Osteoblast (primary cell): ENCODE data around the gene FBLIM1. TPM values are rescaled to one million over a fixed set of nuclear protein-coding genes. Genes with fewer than 3 reads are reported as not detected.

Source experiments
- DNase-seq: peaks from one replicate; pipeline ENCODE4 v3.0.0; 2011; ENCODE audit warnings: low spot score, mixed read lengths; ENCODE audit not compliant: insufficient read length; ENCODE audit errors: missing footprints
- H2AFZ ChIP-seq: 2 replicates; pipeline ENCODE4 v1.6.0; 2011; ENCODE audit warnings: mild to moderate bottlenecking, low read length
- H3K27ac ChIP-seq: 2 replicates; pipeline ENCODE4 v1.5.1; 2011; ENCODE audit warnings: mild to moderate bottlenecking, low read depth, low read length, moderate library complexity
- H3K27me3 ChIP-seq: 2 replicates; pipeline ENCODE4 v1.6.0; 2012; ENCODE audit warnings: mild to moderate bottlenecking, control low read depth, inconsistent platforms, low read length, moderate library complexity; ENCODE audit not compliant: insufficient read depth
- H3K36me3 ChIP-seq: 2 replicates; pipeline ENCODE4 v1.5.1; 2011; ENCODE audit warnings: mild to moderate bottlenecking, low read length, control low read depth, moderate library complexity; ENCODE audit not compliant: insufficient read depth
- H3K4me1 ChIP-seq: 2 replicates; pipeline ENCODE4 v1.5.1; 2011; ENCODE audit warnings: mild to moderate bottlenecking, low read length, control low read depth, moderate library complexity; ENCODE audit not compliant: insufficient read depth
- H3K4me2 ChIP-seq: 2 replicates; pipeline ENCODE4 v1.6.0; 2011; ENCODE audit warnings: mild to moderate bottlenecking, low read length; ENCODE audit not compliant: insufficient read depth
- H3K4me3 ChIP-seq: fragments of 200-600 bp; sonication (generic); 3 replicates; pipeline ENCODE4 v1.5.1; 2012; ENCODE audit warnings: mild to moderate bottlenecking, low read length, inconsistent platforms; ENCODE audit not compliant: insufficient read depth
- H3K79me2 ChIP-seq: 2 replicates; pipeline ENCODE4 v1.6.0; 2012; ENCODE audit warnings: mild to moderate bottlenecking, low read length, control low read depth, inconsistent platforms; ENCODE audit not compliant: insufficient read depth
- H3K9me3 ChIP-seq: 2 replicates; pipeline ENCODE4 v1.5.1; 2011; ENCODE audit warnings: low read depth, low read length, control low read depth
- H4K20me1 ChIP-seq: 2 replicates; pipeline ENCODE4 v1.6.0; 2012; ENCODE audit warnings: mild to moderate bottlenecking, low read length, control low read depth; ENCODE audit not compliant: insufficient read depth
- CTCF ChIP-seq: IDR thresholded peaks from 2 replicates; pipeline ENCODE4 v1.5.1; 2011; ENCODE audit warnings: mild to moderate bottlenecking, low read depth, low read length, moderate library complexity; ENCODE audit errors: extremely low read depth
- total RNA-seq: library from RNA; depleted of rRNA; stranded (reverse); fragments of >200 nt; gene quantifications from 2 replicates; pipeline ENCODE4 v1.2.3, GENCODE V29; 2012

The FBLIM1 gene
- total RNA-seq, 1 donor, result 121 TPM

DNA sequence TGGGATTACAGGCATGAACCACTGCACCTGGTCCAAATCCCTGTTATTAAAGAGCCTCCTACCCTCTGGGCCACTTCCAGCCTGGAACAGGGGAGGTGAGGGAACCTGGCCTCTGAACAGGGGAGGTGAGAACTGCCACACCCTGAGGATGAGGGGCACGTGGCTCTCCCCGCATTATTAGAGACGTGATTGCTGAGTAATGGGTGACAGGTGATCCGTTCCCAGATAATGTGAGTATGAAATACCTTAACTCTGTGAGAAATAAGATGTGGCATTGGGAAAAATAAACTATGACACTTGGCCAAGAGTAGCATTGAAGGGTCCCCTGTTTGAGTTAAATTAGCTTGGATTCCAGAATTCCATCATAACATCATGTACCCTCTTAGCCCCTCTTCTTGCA is 36.2 kb upstream of the FBLIM1 start:
- Histone ChIP-seq H3K79me2 (peaks cover 4% of the 10 kb centered on the region), H3K27me3 (no peaks in the 10 kb centered on the region), H3K4me1 (no peaks in the 10 kb centered on the region), H2AFZ (no peak overlapping the region), H3K36me3 (peaks cover 65% of the 10 kb centered on the region), H3K9me3 (no peaks in the 10 kb centered on the region), H4K20me1 (no peaks in the 10 kb centered on the region), H3K4me2 (no peak overlapping the region), H3K4me3 (no peak overlapping the region), H3K27ac (no peak overlapping the region)
- no peak for TF ChIP-seq CTCF
- DNase-seq, result peak; percentile 63

DNA sequence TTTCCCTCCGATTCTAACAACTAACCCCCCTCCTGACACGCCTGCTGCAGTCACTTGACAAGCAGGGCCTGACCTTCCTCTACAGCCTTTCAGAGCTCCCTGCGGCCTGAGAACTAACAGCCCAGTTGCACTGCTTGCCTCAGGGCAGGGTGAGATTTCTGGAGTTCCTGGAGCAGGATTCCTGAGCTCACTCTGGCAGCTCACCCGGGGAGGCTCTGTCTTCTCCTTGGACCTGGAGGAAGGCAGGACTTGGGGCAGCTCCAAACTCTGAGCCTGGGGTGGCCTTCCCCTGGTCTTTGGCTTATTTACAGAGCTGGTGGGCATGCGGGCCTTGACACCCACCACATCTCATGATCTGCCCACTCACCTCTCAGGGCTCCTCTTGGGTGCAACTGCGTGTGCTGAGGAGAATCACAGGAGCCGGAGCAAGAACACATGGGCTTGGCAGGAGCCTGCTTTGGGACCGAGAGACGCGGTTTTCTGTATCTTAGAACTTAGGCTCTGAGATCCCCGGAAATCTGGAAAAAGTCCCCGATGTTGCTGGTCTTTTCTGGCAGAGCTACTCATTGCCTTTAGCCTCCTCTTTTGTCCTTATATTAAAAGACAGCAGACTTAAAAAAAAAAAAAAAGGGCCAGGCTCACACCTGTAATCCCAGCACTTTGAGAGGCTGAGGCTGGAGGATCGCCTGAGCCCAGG is 35.6 kb upstream of the FBLIM1 start:
- H2AFZ ChIP-seq, result no peak overlapping the region
- H3K9me3 ChIP-seq, result no peaks in the 10 kb centered on the region
- peaks cover 1% of the 10 kb centered on the region for H3K79me2 ChIP-seq
- H3K27me3 ChIP-seq, result no peaks in the 10 kb centered on the region
- no peak overlapping the region for H3K4me2 ChIP-seq
- H3K4me1 ChIP-seq, result no peaks in the 10 kb centered on the region
- no peak overlapping the region for H3K27ac ChIP-seq
- H3K36me3 ChIP-seq, result peaks cover 65% of the 10 kb centered on the region
- H3K4me3 ChIP-seq, result no peak overlapping the region
- peak; percentile 73 for DNase-seq
- H4K20me1 ChIP-seq, result no peaks in the 10 kb centered on the region
- no peak for TF ChIP-seq CTCF

DNA sequence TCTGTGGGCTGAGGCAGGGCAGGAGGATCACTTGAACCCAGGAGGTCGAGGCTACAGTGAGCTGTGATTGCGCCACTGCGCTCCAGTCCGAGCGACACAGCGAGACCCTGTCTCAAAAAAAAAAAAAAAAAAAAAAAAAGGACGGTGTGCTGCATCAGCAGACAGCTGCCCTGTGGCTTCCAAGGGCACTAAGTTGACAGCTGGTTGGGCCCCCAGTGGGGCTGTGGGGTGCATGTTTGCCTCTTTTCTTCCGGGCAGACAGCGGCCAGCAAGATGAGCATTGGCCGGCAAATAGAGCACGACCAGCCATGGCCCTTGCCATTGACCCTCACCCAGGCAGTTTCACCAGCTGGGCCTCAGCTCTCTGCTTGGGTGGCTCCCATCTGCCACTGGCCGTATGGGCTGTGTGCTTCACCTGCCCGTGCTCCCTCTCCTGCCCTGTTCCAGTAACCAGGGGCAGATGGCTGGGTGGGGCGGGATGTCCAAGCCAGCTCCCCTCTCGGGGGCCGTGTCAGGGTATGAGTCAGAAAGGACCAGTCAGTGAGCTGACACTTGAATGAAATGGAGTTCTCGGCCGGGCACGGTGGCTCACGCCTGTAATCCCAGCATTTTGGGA is 34.9 kb upstream of the FBLIM1 start:
- H4K20me1 ChIP-seq, result no peaks in the 10 kb centered on the region
- H3K4me1 ChIP-seq, result no peaks in the 10 kb centered on the region
- no peak overlapping the region for H2AFZ ChIP-seq
- no peaks in the 10 kb centered on the region for H3K27me3 ChIP-seq
- peaks cover 70% of the 10 kb centered on the region for H3K36me3 ChIP-seq
- no peaks in the 10 kb centered on the region for H3K9me3 ChIP-seq
- no peaks in the 10 kb centered on the region for H3K79me2 ChIP-seq
- DNase-seq, result peak; percentile 62
- no peak for TF ChIP-seq CTCF
- H3K4me3 ChIP-seq, result no peak overlapping the region
- no peak overlapping the region for H3K4me2 ChIP-seq
- H3K27ac ChIP-seq, result no peak overlapping the region

GRCh38 chr1:15724949-15725880 is 33.4 kb upstream of the FBLIM1 start:
- H3K4me3 ChIP-seq, result no peak overlapping the region
- H4K20me1 ChIP-seq, result no peaks in the 10 kb centered on the region
- no peaks in the 10 kb centered on the region for H3K27me3 ChIP-seq
- no peaks in the 10 kb centered on the region for H3K4me1 ChIP-seq
- no peak for TF ChIP-seq CTCF
- no peak overlapping the region for H2AFZ ChIP-seq
- no peak overlapping the region for H3K27ac ChIP-seq
- peaks cover 68% of the 10 kb centered on the region for H3K36me3 ChIP-seq
- H3K79me2 ChIP-seq, result no peaks in the 10 kb centered on the region
- H3K9me3 ChIP-seq, result no peaks in the 10 kb centered on the region
- DNase-seq, result peak; percentile 79
- H3K4me2 ChIP-seq, result no peak overlapping the region
